ENCODE data around the gene PRTN3. TPM values are rescaled to one million over a fixed set of nuclear protein-coding genes. Genes with fewer than 3 reads are reported as not detected.
"Not testable (repeated sequence)": the region's sequence is repeated elsewhere in the genome, so short reads cannot be mapped to it uniquely, and the experiment has no call there.

PRTN3 gene
- total and polyA plus RNA-seq, 2 experiments from 2014 or later, result 0.44 to 0.60 TPM

- no peaks in the 10 kb centered on the region for H3K27me3 ChIP-seq
- H3K36me3 ChIP-seq, result peaks cover 12% of the 10 kb centered on the region
- TF ChIP-seq CTCF (IDR thresholded peaks at IDR 0.05; ENCODE audit: low read depth, low read length), result no peak
Observed at GRCh38 chr19:876780-877314, 36.0 kb downstream of the PRTN3 start.

DNA sequence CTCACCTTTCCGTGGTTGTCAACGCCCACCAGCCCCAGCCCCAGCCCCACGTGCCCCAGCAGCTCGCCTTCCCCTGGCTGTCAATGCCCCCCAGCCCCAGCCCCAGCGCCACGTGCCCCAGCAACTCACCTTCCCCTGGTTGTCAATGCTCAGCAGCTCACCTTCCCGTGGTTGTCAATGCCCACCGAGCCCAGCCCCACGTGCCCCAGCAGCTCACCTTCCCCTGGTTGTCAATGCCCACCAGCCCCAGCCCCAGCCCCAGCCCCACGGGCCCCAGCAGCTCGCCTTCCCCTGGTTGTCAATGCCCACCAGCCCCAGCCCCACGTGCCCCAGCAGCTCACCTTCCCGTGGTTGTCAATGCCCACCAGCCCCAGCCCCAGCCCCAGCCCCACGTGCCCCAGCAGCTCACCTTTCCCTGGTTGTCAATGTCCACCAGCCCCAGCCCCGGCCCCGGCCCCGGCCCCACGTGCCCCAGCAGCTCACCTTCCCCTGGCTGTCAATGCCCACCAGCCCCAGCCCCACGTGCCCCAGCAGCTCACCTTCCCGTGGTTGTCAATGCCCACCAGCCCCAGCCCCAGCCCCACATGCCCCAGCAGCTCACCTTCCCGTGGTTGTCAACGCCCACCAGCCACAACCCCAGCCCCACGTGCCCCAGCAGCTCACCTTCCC, 37.3 kb downstream of the PRTN3 start:
- H3K36me3 ChIP-seq, result peaks cover 12% of the 10 kb centered on the region

More at GRCh38 chr19:876780-877314, 36.0 kb downstream of the PRTN3 start:
- no peaks in the 10 kb centered on the region for H3K9me3 ChIP-seq (ENCODE audit: low read depth)
- H3K4me3 ChIP-seq, result no peak overlapping the region
- no peaks in the 10 kb centered on the region for H3K4me1 ChIP-seq (ENCODE audit: low read depth)
- H3K27ac ChIP-seq, result no peak overlapping the region
- DNase-seq (ENCODE audit: low read depth in 1 of 2, low spot score in 1 of 2), result no peak

GRCh38 chr19:878751-879561, 38.2 kb downstream of the PRTN3 start:
- H3K27ac ChIP-seq; H3K9me3 ChIP-seq (ENCODE audit: low read depth); H3K27me3 ChIP-seq; H3K4me3 ChIP-seq; DNase-seq (ENCODE audit: low read depth in 1 of 2, low spot score in 1 of 2); H3K4me1 ChIP-seq (ENCODE audit: low read depth): not testable (repeated sequence)
- H3K36me3 ChIP-seq, result peaks cover 12% of the 10 kb centered on the region

More for the DNA sequence above, 37.3 kb downstream of the PRTN3 start:
- not testable (repeated sequence) for DNase-seq (ENCODE audit: low read depth in 1 of 2, low spot score in 1 of 2); H3K4me1 ChIP-seq (ENCODE audit: low read depth); H3K4me3 ChIP-seq; H3K27ac ChIP-seq; H3K27me3 ChIP-seq; H3K9me3 ChIP-seq (ENCODE audit: low read depth)

DNA sequence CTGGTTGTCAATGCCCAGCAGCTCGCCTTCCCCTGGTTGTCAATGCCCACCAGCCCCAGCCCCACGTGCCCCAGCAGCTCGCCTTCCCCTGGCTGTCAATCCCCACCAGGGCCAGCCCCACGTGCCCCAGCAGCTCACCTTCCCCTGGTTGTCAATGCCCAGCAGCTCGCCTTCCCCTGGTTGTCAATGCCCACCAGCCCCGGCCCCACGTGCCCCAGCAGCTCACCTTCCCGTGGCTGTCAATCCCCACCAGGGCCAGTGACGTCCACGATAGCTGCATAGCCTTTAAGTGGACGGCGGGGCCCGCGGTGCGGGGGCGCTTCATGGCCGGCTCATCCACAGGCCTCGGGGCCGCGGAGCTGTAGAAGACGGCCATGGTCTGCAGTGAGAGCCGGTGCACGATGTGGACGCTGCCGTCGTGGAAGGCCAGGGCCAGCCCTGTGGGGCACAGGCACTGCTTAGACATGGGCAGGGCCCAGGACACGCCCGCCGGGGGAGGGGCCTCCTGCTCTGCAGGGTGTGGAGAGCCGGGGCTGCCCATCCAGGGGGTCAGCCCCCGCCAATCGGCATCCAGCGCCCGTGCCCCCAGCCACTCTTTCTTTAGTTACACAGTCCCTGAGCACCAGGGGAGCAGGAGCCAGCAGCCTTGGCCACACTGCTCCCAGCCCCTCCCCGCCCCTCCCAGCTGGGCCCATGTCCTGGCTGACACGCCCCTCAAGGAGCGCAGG, 39.1 kb downstream of the PRTN3 start:
- Histone ChIP-seq H3K36me3 (peaks cover 12% of the 10 kb centered on the region), H3K9me3 (ENCODE audit: low read depth) (no peaks in the 10 kb centered on the region), H3K27me3 (no peaks in the 10 kb centered on the region), H3K4me3 (no peak overlapping the region), H3K4me1 (ENCODE audit: low read depth) (no peaks in the 10 kb centered on the region), H3K27ac (no peak overlapping the region)
- TF ChIP-seq CTCF (IDR thresholded peaks at IDR 0.05; ENCODE audit: low read depth, low read length), result no peak
- DNase-seq (ENCODE audit: low read depth in 1 of 2, low spot score in 1 of 2), result no peak

- no peak for TF ChIP-seq CTCF (IDR thresholded peaks at IDR 0.05; ENCODE audit: low read depth, low read length)
- Histone ChIP-seq H3K27ac (no peak overlapping the region), H3K4me1 (ENCODE audit: low read depth) (no peaks in the 10 kb centered on the region), H3K4me3 (no peak overlapping the region), H3K36me3 (peaks cover 12% of the 10 kb centered on the region), H3K9me3 (ENCODE audit: low read depth) (no peaks in the 10 kb centered on the region), H3K27me3 (no peaks in the 10 kb centered on the region)
- no peak for DNase-seq (ENCODE audit: low read depth in 1 of 2, low spot score in 1 of 2)
Observed at GRCh38 chr19:881385-882071, 40.7 kb downstream of the PRTN3 start.

GRCh38 chr19:882871-883497, 42.2 kb downstream of the PRTN3 start:
- Histone ChIP-seq H3K27me3 (no peaks in the 10 kb centered on the region), H3K4me1 (ENCODE audit: low read depth) (no peaks in the 10 kb centered on the region), H3K9me3 (ENCODE audit: low read depth) (no peaks in the 10 kb centered on the region), H3K4me3 (no peak overlapping the region), H3K36me3 (peaks cover 12% of the 10 kb centered on the region), H3K27ac (no peak overlapping the region)
- no peak for TF ChIP-seq CTCF (IDR thresholded peaks at IDR 0.05; ENCODE audit: low read depth, low read length)
- no peak for DNase-seq (ENCODE audit: low read depth in 1 of 2, low spot score in 1 of 2)
